ENCODE results near the gene ZNF692.

GRCh38 chr1:248872752-248873408 lies 14.0 kb upstream of the ZNF692 start:
- TF ChIP-seq CTCF (IDR thresholded peaks at IDR 0.05; ENCODE audit: borderline replicate concordance, extremely low read depth, low read length, poor library complexity, severe bottlenecking) = no peak
- no peak for TF ChIP-seq EZH2 (IDR thresholded peaks at IDR 0.05; ENCODE audit: borderline replicate concordance, low read depth, low read length, severe bottlenecking)
